ENCODE measurements around the gene SP100. TPM values are rescaled to one million over a fixed set of nuclear protein-coding genes. Genes with fewer than 3 reads are reported as not detected.

The SP100 gene
- total RNA-seq, 1 donor from 2014 or later, result not detected

GRCh38 chr2:230418341-230419016 lies 2.5 kb downstream of the SP100 start:
- no peak for TF ChIP-seq CTCF (IDR thresholded peaks at IDR 0.05; ENCODE audit: partially characterized antibody, unreplicated experiment)
- H3K36me3 Mint-ChIP-seq (ENCODE audit: unreplicated experiment), result no peaks in the 10 kb centered on the region
- no peak overlapping the region for H3K27ac Mint-ChIP-seq (ENCODE audit: unreplicated experiment)
- DNase-seq, result no peak
- no peaks in the 10 kb centered on the region for H3K27me3 Mint-ChIP-seq (ENCODE audit: unreplicated experiment)
- no peak overlapping the region for H3K4me3 Mint-ChIP-seq (ENCODE audit: unreplicated experiment)
- peaks cover 1% of the 10 kb centered on the region for H3K9me3 Mint-ChIP-seq (ENCODE audit: unreplicated experiment)
- H3K4me1 Mint-ChIP-seq (ENCODE audit: low read depth, unreplicated experiment), result no peaks in the 10 kb centered on the region

GRCh38 chr2:230419181-230419580 lies 3.2 kb downstream of the SP100 start:
- no peak overlapping the region for H3K4me3 Mint-ChIP-seq (ENCODE audit: unreplicated experiment)
- DNase-seq, result no peak
- H3K9me3 Mint-ChIP-seq (ENCODE audit: unreplicated experiment), result peaks cover 1% of the 10 kb centered on the region
- no peaks in the 10 kb centered on the region for H3K27me3 Mint-ChIP-seq (ENCODE audit: unreplicated experiment)
- no peak overlapping the region for H3K27ac Mint-ChIP-seq (ENCODE audit: unreplicated experiment)
- no peaks in the 10 kb centered on the region for H3K36me3 Mint-ChIP-seq (ENCODE audit: unreplicated experiment)
- no peaks in the 10 kb centered on the region for H3K4me1 Mint-ChIP-seq (ENCODE audit: low read depth, unreplicated experiment)
- no peak for TF ChIP-seq CTCF (IDR thresholded peaks at IDR 0.05; ENCODE audit: partially characterized antibody, unreplicated experiment)

GRCh38 chr2:230422149-230422548 lies 6.1 kb downstream of the SP100 start:
- DNase-seq, result no peak
- Mint-ChIP-seq H3K4me3 (ENCODE audit: unreplicated experiment) (no peak overlapping the region), H3K9me3 (ENCODE audit: unreplicated experiment) (no peaks in the 10 kb centered on the region), H3K27me3 (ENCODE audit: unreplicated experiment) (no peaks in the 10 kb centered on the region), H3K4me1 (ENCODE audit: low read depth, unreplicated experiment) (no peaks in the 10 kb centered on the region), H3K36me3 (ENCODE audit: unreplicated experiment) (no peaks in the 10 kb centered on the region), H3K27ac (ENCODE audit: unreplicated experiment) (no peak overlapping the region)
- TF ChIP-seq CTCF (IDR thresholded peaks at IDR 0.05; ENCODE audit: partially characterized antibody, unreplicated experiment), result no peak

- Mint-ChIP-seq H3K27ac (ENCODE audit: unreplicated experiment) (no peak overlapping the region), H3K36me3 (ENCODE audit: unreplicated experiment) (no peaks in the 10 kb centered on the region), H3K27me3 (ENCODE audit: unreplicated experiment) (no peaks in the 10 kb centered on the region), H3K9me3 (ENCODE audit: unreplicated experiment) (no peaks in the 10 kb centered on the region), H3K4me3 (ENCODE audit: unreplicated experiment) (no peak overlapping the region), H3K4me1 (ENCODE audit: low read depth, unreplicated experiment) (no peaks in the 10 kb centered on the region)
- DNase-seq, result no peak
- no peak for TF ChIP-seq CTCF (IDR thresholded peaks at IDR 0.05; ENCODE audit: partially characterized antibody, unreplicated experiment)
Observed at GRCh38 chr2:230423851-230424458, 8.0 kb downstream of the SP100 start.

- Mint-ChIP-seq H3K27ac (ENCODE audit: unreplicated experiment) (no peak overlapping the region), H3K36me3 (ENCODE audit: unreplicated experiment) (no peaks in the 10 kb centered on the region), H3K9me3 (ENCODE audit: unreplicated experiment) (no peaks in the 10 kb centered on the region), H3K27me3 (ENCODE audit: unreplicated experiment) (no peaks in the 10 kb centered on the region), H3K4me1 (ENCODE audit: low read depth, unreplicated experiment) (no peaks in the 10 kb centered on the region), H3K4me3 (ENCODE audit: unreplicated experiment) (no peak overlapping the region)
- no peak for DNase-seq
- no peak for TF ChIP-seq CTCF (IDR thresholded peaks at IDR 0.05; ENCODE audit: partially characterized antibody, unreplicated experiment)
Observed at GRCh38 chr2:230425377-230425776, 9.4 kb downstream of the SP100 start.

Data from glutamatergic neuron (in vitro differentiated cells).